ENCODE measurements around the gene GPC5.

The GPC5 gene

DNA sequence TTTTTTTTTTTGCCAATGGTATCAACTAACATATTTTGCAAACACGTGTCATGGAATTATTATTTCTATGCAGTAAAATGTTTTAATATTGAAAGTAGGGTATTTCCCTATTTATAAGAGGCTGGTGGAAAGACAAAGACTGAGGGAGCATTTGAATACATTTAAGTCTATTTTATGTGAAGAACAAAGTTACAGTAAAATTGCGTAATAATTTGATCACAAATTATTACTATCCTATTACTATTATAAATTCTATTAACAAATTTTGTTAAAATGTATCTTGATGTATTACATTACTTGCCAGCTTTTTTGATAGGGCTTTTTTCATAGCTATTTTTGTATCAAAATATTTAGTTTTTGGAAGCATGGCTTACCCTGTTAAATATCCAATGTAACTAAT, 58.4 kb downstream of the GPC5 start:
- no peak overlapping the region for H3K4me3 ChIP-seq (replicated peaks in 1 of 2; ENCODE audit: low read depth in 2 of 2, low read length in 2 of 2)
- TF ChIP-seq, protein P1, sequence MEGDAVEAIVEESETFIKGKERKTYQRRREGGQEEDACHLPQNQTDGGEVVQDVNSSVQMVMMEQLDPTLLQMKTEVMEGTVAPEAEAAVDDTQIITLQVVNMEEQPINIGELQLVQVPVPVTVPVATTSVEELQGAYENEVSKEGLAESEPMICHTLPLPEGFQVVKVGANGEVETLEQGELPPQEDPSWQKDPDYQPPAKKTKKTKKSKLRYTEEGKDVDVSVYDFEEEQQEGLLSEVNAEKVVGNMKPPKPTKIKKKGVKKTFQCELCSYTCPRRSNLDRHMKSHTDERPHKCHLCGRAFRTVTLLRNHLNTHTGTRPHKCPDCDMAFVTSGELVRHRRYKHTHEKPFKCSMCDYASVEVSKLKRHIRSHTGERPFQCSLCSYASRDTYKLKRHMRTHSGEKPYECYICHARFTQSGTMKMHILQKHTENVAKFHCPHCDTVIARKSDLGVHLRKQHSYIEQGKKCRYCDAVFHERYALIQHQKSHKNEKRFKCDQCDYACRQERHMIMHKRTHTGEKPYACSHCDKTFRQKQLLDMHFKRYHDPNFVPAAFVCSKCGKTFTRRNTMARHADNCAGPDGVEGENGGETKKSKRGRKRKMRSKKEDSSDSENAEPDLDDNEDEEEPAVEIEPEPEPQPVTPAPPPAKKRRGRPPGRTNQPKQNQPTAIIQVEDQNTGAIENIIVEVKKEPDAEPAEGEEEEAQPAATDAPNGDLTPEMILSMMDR (IDR thresholded peaks at IDR 0.05; ENCODE audit: low read depth, low read length), result no peak
- DNase-seq (ENCODE audit: low read depth in 2 of 2), result no peak

DNA sequence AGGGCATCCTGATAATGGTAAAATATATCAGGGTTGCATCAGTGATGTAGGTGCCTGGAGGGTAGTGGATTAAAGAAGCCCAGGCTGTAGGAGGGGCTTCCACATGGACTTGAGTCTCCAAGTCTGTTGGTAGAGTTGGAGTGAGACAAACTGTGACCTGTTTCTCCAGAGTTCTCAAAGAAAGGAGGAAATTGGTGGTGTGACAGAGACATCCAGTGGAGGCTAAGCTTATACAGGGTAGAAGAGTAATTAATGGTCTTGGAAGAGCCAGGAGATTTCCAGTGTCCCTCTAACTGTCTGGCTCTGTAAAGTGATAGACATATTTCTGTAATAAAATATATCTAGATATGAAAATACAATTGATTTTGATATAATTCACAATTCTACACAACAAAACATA, 61.1 kb downstream of the GPC5 start:
- DNase-seq (ENCODE audit: low read depth in 2 of 2), result no peak
- H3K4me3 ChIP-seq (replicated peaks in 1 of 2; ENCODE audit: low read depth in 2 of 2, low read length in 2 of 2), result no peak overlapping the region
- TF ChIP-seq, protein P1 (IDR thresholded peaks at IDR 0.05; ENCODE audit: low read depth, low read length), result no peak

DNA sequence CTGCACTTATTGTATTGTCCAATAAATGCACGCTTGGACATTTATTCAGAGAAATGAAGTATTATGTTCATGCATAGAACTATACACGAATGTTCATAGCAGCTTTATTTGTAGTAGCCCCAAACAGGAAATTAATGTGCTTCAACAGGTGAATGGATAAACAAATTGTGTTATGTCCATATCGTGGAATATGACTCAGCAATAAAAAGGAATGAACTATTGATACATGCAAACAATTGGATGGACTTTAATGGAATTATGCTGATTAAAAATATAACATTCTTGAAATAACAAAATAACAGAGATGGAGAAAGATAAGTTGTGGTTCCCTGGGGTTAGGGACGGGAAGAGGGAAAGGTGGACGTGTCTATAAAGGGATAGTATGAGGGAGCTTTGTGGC, 65.9 kb downstream of the GPC5 start:
- no peak overlapping the region for H3K4me3 ChIP-seq (replicated peaks in 1 of 2; ENCODE audit: low read depth in 2 of 2, low read length in 2 of 2)
- DNase-seq (ENCODE audit: low read depth in 2 of 2), result no peak
- TF ChIP-seq, protein P1 (IDR thresholded peaks at IDR 0.05; ENCODE audit: low read depth, low read length), result no peak

DNA sequence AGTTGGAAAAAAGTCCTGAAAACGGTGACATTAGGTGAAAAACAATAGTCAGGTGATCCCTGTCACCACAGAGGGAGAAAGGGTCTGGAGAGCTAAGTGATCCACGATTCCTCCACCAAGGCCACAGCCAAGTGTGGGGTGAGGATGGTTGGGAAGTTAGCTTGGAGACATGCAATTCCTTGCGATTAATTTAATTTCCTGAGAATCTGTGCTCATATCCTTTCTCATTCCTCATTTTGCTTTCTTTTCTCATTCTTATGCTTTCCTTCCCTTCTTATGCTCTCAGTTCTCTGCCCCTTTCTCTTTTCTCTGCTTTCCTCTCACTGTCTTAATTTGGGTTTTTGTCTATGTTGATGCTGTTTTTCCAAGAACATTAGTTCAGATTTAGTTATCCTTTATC, 68.8 kb downstream of the GPC5 start:
- no peak for DNase-seq (ENCODE audit: low read depth in 2 of 2)
- no peak overlapping the region for H3K4me3 ChIP-seq (replicated peaks in 1 of 2; ENCODE audit: low read depth in 2 of 2, low read length in 2 of 2)
- TF ChIP-seq, protein P1 (IDR thresholded peaks at IDR 0.05; ENCODE audit: low read depth, low read length), result no peak

DNA sequence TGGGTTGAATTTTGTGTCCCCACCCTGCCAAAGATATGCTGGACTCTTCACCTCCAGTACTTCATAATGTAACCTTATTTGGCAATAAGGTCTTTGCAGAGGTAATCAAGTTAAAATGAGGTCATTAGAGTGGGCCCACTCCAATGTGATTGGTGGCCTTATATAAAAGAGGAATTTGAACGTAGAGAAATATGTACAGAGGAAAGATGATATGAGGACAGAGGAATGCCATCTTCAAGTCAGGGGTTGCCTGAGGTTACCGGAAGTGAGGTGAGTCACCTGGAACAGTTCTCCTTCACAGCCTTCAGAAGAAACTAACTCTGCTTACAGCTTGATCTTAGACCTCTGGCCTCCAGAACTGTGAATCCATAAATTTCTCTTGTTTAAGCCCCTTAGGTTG, 69.9 kb downstream of the GPC5 start:
- TF ChIP-seq, protein P1 (IDR thresholded peaks at IDR 0.05; ENCODE audit: low read depth, low read length), result no peak
- no peak for DNase-seq (ENCODE audit: low read depth in 2 of 2)
- H3K4me3 ChIP-seq (replicated peaks in 1 of 2; ENCODE audit: low read depth in 2 of 2, low read length in 2 of 2), result no peak overlapping the region

DNA sequence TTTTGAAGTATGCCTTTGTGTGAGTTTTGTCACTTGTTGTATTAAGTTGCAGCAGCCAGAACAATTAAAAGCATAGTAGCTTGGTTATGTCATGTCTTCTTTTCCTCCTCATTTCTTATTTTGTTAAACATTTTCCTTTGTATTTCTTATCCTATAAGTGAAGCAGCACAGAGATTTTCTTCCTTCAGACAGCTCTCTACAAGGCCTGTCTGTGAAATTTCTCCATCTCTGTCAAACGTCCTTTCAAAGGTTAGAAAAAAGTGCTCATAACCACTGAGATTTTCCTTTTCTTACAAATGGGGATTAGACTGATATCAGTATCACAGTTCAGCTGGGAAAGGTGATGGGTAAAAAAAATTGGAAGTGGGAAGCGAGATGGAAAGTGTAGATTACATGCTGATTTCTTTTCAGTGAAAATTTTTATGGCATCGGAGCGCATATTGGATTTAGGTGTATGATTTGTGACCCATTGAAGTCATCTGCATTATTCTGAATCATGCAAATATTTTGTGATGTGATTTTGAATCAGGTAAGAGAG, 71.7 kb downstream of the GPC5 start:
- TF ChIP-seq, protein P1 (IDR thresholded peaks at IDR 0.05; ENCODE audit: low read depth, low read length), result no peak
- no peak for DNase-seq (ENCODE audit: low read depth in 2 of 2)
- H3K4me3 ChIP-seq (replicated peaks in 1 of 2; ENCODE audit: low read depth in 2 of 2, low read length in 2 of 2), result no peak overlapping the region

DNA sequence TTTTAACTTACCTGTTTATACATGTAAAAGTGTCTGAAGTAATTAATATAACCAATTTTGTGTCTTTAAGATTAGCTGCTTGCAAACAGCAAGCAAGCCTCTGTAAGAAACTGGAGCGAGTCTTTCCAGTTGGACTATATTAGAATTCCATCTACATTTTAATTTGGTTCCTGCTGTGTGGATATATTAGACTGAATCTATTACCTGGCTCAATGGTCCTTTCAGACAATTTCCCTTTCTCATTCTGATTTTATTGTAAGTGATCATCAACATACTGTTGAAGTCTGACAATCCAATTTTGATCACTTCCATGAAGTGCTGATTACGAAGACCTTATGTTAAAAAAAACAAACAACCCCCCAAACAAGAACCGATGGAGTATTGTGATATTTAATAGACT, 72.3 kb downstream of the GPC5 start:
- no peak overlapping the region for H3K4me3 ChIP-seq (replicated peaks in 1 of 2; ENCODE audit: low read depth in 2 of 2, low read length in 2 of 2)
- no peak for DNase-seq (ENCODE audit: low read depth in 2 of 2)
- TF ChIP-seq, protein P1 (IDR thresholded peaks at IDR 0.05; ENCODE audit: low read depth, low read length), result no peak

Measured in cardiac fibroblast (primary cell).